Endothelial cell of umbilical vein (primary cell): ENCODE results near the gene MDN1. TPM values are rescaled to one million over a fixed set of nuclear protein-coding genes. Genes with fewer than 3 reads are reported as not detected.

ENCODE experiments used
- BruUV-seq: library from RNA; stranded (reverse); fragments of 400-500 nt; replicated peaks from 2 replicates; lab custom pipeline; 2021; lab: Mats Ljungman, UMichigan
- CTCF ChIA-PET: fragments of 300-600, 350-600 bp; sonication (Branson Sonifier 250); formaldehyde crosslinking; loops from one replicate; lab custom pipeline; 2021; ENCODE audit warnings: antibody characterized with exemption, inconsistent platforms; lab: Charles Lee
- POLR2A ChIA-PET: fragments of 300-600, 350-600 bp; sonication (Branson Sonifier 250); formaldehyde crosslinking; loops from one replicate; lab custom pipeline; 2021; ENCODE audit warnings: antibody characterized with exemption, inconsistent platforms; lab: Charles Lee
- DNase-seq: peaks from one replicate; pipeline ENCODE4 v3.0.0-alpha.2; 2011; ENCODE audit warnings: low read depth, low spot score
- FAIRE-seq: peaks from 2 replicates; lab custom pipeline; 2011; peaks lifted over from hg19 to GRCh38; lab: Jason Lieb, UNC
- H2AFZ ChIP-seq: 2 replicates; pipeline ENCODE4 v1.6.0; 2012; ENCODE audit warnings: low read depth, low read length, control low read depth, inconsistent platforms
- H3K27ac ChIP-seq: 2 replicates; pipeline ENCODE4 v1.5.1; 2011; ENCODE audit warnings: low read depth, mild to moderate bottlenecking, control low read depth, low read length, moderate library complexity; ENCODE audit not compliant: insufficient read depth
- H3K27me3 ChIP-seq, 2 experiments: 2 replicates each; pipeline versions ENCODE4 v1.6.0 to v1.6.1; 2011; ENCODE audit warnings: low read length in 2 of 2, mixed read lengths in 1 of 2; ENCODE audit not compliant: control insufficient read depth in 2 of 2, insufficient read depth in 2 of 2
- H3K36me3 ChIP-seq, 2 experiments: 2 replicates in 1 of 2; 3 replicates in 1 of 2; pipeline ENCODE4 v1.5.1; 2011; ENCODE audit warnings: low read length in 2 of 2, mild to moderate bottlenecking in 1 of 2, moderate library complexity in 1 of 2; ENCODE audit not compliant: control insufficient read depth in 2 of 2, insufficient read depth in 2 of 2; ENCODE audit errors: extremely low read depth in 1 of 2
- H3K4me1 ChIP-seq: 3 replicates; pipeline ENCODE4 v1.5.1; 2011; ENCODE audit warnings: mild to moderate bottlenecking, low read length; ENCODE audit not compliant: control insufficient read depth, insufficient read depth; ENCODE audit errors: extremely low read depth
- H3K4me2 ChIP-seq: 2 replicates; pipeline ENCODE4 v1.6.1; 2011; ENCODE audit warnings: low read length, control low read depth, mixed read lengths; ENCODE audit not compliant: insufficient read depth
- H3K4me3 ChIP-seq, 3 experiments: fragments of 200-600 bp in 1 of 3; sonication (generic), shearing (Covaris generic) in 1 of 3; replicated peaks in 1 of 3; 2 replicates each; pipeline ENCODE4 v1.5.1; 2011 to 2016; ENCODE audit warnings: control low read depth in 3 of 3, low read length in 3 of 3, mild to moderate bottlenecking in 2 of 3, inconsistent platforms in 1 of 3, low read depth in 1 of 3, moderate library complexity in 1 of 3; ENCODE audit not compliant: insufficient read depth in 1 of 3
- H3K79me2 ChIP-seq: 2 replicates; pipeline ENCODE4 v1.6.0; 2012; ENCODE audit warnings: low read length, inconsistent platforms; ENCODE audit not compliant: control insufficient read depth, insufficient read depth
- H3K9ac ChIP-seq: replicated peaks from 2 replicates; pipeline ENCODE3; 2011; ENCODE audit warnings: low read length, control low read depth; ENCODE audit not compliant: insufficient read depth; ENCODE audit errors: extremely low read depth
- H3K9me1 ChIP-seq: replicated peaks from 3 replicates; pipeline ENCODE4 v1.6.0; 2011; ENCODE audit warnings: mild to moderate bottlenecking, low read length; ENCODE audit not compliant: control insufficient read depth, insufficient read depth; ENCODE audit errors: extremely low read depth
- H3K9me3 ChIP-seq: replicated peaks from 2 replicates; pipeline ENCODE4 v1.5.1; 2012; ENCODE audit warnings: low read length, inconsistent platforms; ENCODE audit not compliant: control insufficient read depth, insufficient read depth
- H4K20me1 ChIP-seq: replicated peaks from 2 replicates; pipeline ENCODE3; 2011; ENCODE audit warnings: mild to moderate bottlenecking, low read length; ENCODE audit not compliant: control insufficient read depth, insufficient read depth; ENCODE audit errors: extremely low read depth
- EZH2 ChIP-seq: IDR thresholded peaks from 2 replicates; pipeline ENCODE4 v1.6.1; 2012; ENCODE audit warnings: borderline replicate concordance, low read depth, mild to moderate bottlenecking, moderate library complexity, low read length, inconsistent platforms; ENCODE audit not compliant: severe bottlenecking
- FOS ChIP-seq: IDR thresholded peaks from 2 replicates; pipeline ENCODE4 v1.6.1; 2011; ENCODE audit warnings: mild to moderate bottlenecking, low read length, moderate library complexity, borderline replicate concordance; ENCODE audit not compliant: insufficient read depth
- GATA2 ChIP-seq: IDR thresholded peaks from 2 replicates; pipeline ENCODE4 v1.7.0; 2011; ENCODE audit warnings: low read depth, mild to moderate bottlenecking, moderate library complexity, mixed read lengths, low read length; ENCODE audit not compliant: insufficient read length, insufficient read depth
- JUN ChIP-seq: IDR thresholded peaks from 2 replicates; pipeline ENCODE4 v1.6.1; 2011; ENCODE audit warnings: borderline replicate concordance, low read depth; ENCODE audit not compliant: insufficient read length, insufficient read depth
- MYC ChIP-seq: IDR thresholded peaks from one replicate; pipeline ENCODE4 v1.6.1; 2011; ENCODE audit warnings: mild to moderate bottlenecking, low read depth, low read length
- POLR2A ChIP-seq: IDR thresholded peaks from 2 replicates; pipeline ENCODE4 v1.6.1; 2012; ENCODE audit warnings: low read depth, mild to moderate bottlenecking, control low read depth, low read length
- POLR2AphosphoS5 ChIP-seq: IDR thresholded peaks from 2 replicates; pipeline ENCODE4 v1.6.1; 2012; ENCODE audit warnings: low read depth, mild to moderate bottlenecking, control low read depth, low read length, moderate library complexity; ENCODE audit not compliant: insufficient read depth
- dilution Hi-C: fragments of 300-500 bp; cut with MboI; formaldehyde crosslinking; loops from one replicate; pipeline ENCODE4 v1.15.0; 2019; ENCODE audit warnings: low sequenced_read_pairs; ENCODE audit not compliant: extremely low pct_ligation_motif_present
- intact Hi-C: fragments of 100-400 bp; cut with micrococcal nuclease; formaldehyde crosslinking; loops from one replicate; pipeline ENCODE4 v1.10.0; 2022
- polyA plus RNA-seq, 4 experiments: library from polyadenylated mRNA; depleted of rRNA in 3 of 4; stranded (reverse) in 3 of 4; unstranded in 1 of 4; fragments of >200 nt; gene quantifications; 2 replicates each; pipeline versions ENCODE4 v1.2.1 to v1.2.3, GENCODE V29; 2011 to 2012; ENCODE audit warnings: missing spikeins in 1 of 4
- total RNA-seq: library from RNA; stranded (reverse); gene quantifications from 2 replicates; pipeline ENCODE4 v1.2.3, GENCODE V29; 2021
- TF ChIP-seq, protein P1 (sequence below), 2 donors: IDR thresholded peaks; 1 replicate in 1 of 2; 2 replicates in 1 of 2; pipeline ENCODE4 v1.5.1; 2011; ENCODE audit warnings: low read length in 2 of 2, mild to moderate bottlenecking in 2 of 2, moderate library complexity in 2 of 2, control low read depth in 1 of 2, inconsistent platforms in 1 of 2, low read depth in 1 of 2; ENCODE audit not compliant: insufficient read depth in 1 of 2; ENCODE audit errors: extremely low read depth in 1 of 2
- TF ChIP-seq, protein P2 (sequence below): IDR thresholded peaks from 2 replicates; pipeline ENCODE4 v1.6.1; 2011; ENCODE audit not compliant: insufficient read depth, insufficient read length

The MDN1 gene
- total and polyA plus RNA-seq, 2 donors (not counting 3 experiments of a cell fraction or from before 2014, with no cell fraction given) = 9.2 to 39.6 TPM

DNA sequence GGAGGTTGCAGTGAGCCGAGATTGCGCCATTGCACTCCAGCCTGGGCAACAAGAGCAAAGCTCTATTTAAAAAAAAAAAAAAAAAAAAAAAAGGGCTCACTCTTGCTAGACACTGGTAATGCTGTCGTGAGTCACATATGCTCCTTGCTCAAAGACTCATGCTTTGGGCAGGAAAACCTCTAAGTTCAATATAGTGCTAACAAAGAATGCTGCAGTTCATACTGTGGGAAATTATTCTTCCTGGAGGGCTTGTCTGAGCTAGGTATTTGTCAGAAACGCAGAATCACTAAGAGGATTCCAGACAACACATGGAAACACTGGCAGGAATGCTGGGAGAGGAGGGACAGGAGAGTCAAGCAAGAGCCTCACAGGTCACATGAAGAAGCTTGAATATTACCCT lies 178.8 kb downstream of the MDN1 start:
- peaks cover 7% of the 10 kb centered on the region for H3K79me2 ChIP-seq
- H3K27me3 ChIP-seq = no peaks in the 10 kb centered on the region
- ChIA-PET POLR2A (no interaction called here), CTCF (interaction anchor here (1.5 kb wide), 1 partner anchor 10 kb away, joined by 3 read pairs; no protein-coding TSS in a partner anchor)
- no TSS peak for BruUV-seq
- no peak overlapping the region for H3K9ac ChIP-seq
- H3K4me3 ChIP-seq = no peak overlapping the region
- H2AFZ ChIP-seq = no peak overlapping the region
- FAIRE-seq = no peak
- H3K4me2 ChIP-seq = no peak overlapping the region
- TF ChIP-seq, protein P1, sequence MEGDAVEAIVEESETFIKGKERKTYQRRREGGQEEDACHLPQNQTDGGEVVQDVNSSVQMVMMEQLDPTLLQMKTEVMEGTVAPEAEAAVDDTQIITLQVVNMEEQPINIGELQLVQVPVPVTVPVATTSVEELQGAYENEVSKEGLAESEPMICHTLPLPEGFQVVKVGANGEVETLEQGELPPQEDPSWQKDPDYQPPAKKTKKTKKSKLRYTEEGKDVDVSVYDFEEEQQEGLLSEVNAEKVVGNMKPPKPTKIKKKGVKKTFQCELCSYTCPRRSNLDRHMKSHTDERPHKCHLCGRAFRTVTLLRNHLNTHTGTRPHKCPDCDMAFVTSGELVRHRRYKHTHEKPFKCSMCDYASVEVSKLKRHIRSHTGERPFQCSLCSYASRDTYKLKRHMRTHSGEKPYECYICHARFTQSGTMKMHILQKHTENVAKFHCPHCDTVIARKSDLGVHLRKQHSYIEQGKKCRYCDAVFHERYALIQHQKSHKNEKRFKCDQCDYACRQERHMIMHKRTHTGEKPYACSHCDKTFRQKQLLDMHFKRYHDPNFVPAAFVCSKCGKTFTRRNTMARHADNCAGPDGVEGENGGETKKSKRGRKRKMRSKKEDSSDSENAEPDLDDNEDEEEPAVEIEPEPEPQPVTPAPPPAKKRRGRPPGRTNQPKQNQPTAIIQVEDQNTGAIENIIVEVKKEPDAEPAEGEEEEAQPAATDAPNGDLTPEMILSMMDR (IDR thresholded peaks at IDR 0.05; ENCODE audit: extremely low read depth in 1 of 2, insufficient read depth in 1 of 2, low read depth in 1 of 2, low read length in 2 of 2) = no peak
- TF ChIP-seq GATA2 (no peak), FOS (no peak), MYC (no peak), JUN (no peak), POLR2A (no peak), EZH2 (no peak), POLR2AphosphoS5 (no peak)
- TF ChIP-seq, protein P2, sequence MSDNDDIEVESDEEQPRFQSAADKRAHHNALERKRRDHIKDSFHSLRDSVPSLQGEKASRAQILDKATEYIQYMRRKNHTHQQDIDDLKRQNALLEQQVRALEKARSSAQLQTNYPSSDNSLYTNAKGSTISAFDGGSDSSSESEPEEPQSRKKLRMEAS = no peak
- H4K20me1 ChIP-seq = no peaks in the 10 kb centered on the region
- dilution Hi-C loops (no loop called here), intact Hi-C loops (no loop called here)
- no peaks in the 10 kb centered on the region for H3K9me1 ChIP-seq
- no peak for DNase-seq
- no peaks in the 10 kb centered on the region for H3K9me3 ChIP-seq
- peaks cover 5 to 13% of the 10 kb centered on the region in 2 experiments for H3K36me3 ChIP-seq
- H3K27ac ChIP-seq = no peak overlapping the region
- peaks cover 12% of the 10 kb centered on the region for H3K4me1 ChIP-seq
